Activated T-cell treated with anti-CD3 and anti-CD28 coated beads for 1 hour (primary cell): Measurements from ENCODE around the gene FXYD4.
"Not testable (repeated sequence)": the region's sequence is repeated elsewhere in the genome, so short reads cannot be mapped to it uniquely, and the experiment has no call there.

ENCODE experiments used
- DNase-seq: peaks from one replicate; pipeline ENCODE4 v3.0.0-alpha.2; 2020; ENCODE audit warnings: low read depth

Gene FXYD4

GRCh38 chr10:43376046-43376635 lies 4.7 kb downstream of the FXYD4 start:
- DNase-seq: no peak

GRCh38 chr10:43376828-43377423 lies 5.5 kb downstream of the FXYD4 start:
- no peak for DNase-seq

DNA sequence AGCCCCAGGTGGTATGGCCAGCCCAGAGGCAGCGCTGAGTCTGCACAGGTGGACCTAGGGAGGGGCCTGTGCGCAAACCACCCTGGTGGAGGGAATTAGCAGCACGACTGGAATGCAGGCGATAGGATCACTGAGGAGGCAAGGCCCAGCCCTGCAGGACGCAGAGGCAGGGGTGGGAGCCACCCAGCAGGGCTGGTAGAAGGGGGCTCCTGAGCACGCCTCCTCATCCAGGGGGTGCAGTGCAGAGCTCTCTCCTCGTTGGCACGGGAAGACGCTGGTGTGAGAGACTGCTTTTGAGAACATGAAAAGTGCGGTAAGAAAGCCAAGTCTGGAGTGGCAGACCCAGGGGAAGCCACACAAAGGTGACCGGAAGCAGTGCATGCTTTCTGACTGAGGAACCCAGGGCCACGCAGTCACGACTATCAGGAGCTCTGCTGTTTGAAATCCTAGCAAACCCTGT lies 6.0 kb downstream of the FXYD4 start:
- no peak for DNase-seq

DNA sequence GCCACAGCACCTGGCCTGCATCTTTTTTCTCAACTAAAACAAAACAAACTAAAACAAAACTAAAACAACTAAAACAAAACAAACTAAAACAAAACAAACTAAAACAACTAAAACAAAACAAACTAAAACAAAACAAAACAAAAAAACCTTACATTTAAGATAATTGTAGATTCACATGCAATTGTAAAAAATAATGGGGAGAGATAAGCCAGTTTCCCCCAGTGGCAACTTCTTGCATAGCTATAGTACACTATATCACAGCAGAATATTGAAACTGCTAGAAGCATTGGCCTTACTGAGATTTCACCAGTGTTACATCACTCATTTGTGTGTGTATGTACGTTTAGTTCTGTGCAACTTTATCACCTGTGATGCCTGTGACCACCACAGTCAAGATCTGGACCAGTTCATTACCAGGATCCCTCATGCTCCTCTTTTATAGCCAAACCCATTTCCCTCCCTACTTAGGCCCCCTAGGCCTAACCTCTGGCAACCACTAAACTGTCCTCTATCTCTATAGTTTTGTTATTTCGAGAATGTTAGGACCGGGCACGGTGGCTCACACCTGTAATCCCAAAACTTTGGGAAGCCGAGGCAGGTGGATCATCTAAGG lies 9.3 kb downstream of the FXYD4 start:
- no peak for DNase-seq

DNA sequence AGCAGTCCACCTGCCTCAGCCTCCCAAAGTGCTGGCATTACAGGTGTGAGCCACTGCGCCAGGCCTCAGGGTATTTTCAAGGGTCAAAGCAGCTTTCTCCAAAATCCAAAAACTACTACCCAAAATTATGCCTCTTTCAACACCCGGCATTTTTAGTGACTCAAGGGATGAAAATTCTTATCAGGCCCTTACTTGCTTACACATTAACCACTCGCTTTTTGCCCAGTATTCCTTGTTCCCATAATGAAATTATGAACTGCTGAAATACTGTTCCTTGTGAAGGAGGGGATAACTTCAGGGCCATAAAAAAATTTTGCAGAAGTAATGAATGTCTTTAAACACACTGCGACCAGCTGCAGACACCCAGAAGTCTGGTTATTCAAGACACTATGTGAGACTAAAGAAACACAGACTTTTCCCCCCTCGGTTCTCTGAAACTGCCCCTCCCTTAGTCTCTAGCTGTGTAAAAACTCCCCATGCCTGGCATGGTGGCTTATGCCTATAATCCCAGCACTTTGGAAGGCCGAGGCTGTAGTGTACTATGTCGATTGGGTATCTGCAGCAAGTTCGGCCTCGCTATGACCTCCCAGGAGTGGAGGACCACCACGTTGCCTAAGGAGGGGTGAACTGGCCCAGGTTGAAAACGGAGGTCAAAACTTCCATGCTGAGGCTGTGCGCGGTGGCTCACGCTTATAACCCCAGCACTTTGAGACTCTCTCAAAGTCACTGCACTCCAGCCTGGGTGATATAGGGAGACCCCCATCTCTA lies 12.0 kb downstream of the FXYD4 start:
- DNase-seq: no peak

DNA sequence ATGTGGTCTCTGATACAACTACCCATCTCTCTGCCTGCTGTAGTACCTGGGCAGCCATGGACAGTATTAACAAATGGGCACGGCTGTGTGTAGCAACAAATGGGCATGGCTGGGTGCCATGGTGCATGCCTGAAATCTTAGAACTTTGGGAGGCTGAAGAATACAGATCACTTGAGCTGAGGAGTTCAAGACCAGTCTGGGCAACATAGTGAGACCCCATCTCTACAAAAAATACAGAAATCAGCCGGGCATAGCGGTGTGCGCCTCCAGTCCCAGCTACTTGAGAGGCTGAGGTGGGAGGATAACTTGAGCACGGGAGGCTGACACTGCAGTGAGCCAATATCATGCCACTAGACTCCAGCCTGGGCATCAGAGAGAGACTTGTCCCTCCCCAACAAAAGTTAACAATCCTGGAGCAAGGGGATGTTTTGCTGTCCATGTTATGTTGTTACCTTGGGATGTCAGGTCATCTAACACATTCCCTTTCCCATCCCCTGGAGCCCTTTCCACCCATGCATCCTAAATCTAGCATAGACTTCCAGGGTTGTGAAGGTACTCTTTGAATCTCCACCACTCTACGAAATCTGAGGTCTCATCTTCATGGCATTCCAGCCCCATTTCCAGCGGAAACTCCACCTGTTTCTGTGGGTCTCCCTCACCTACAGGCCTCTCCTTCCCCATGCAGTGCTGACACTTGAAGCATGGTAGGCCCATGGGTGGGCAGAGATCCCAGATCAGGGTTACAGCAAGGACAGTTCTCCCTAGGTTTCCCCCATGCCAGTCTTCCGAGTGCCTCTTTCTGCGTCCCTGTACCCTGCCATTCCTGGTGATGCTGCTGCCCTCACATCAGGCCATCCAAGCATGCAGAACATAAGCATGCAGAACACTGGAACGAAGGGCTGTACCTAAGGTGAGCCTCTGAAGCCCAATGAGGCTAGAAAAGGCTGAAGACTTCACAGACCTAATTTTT lies 13.1 kb downstream of the FXYD4 start:
- no peak for DNase-seq

- DNase-seq: no peak
These were observed 14.1 kb downstream of the FXYD4 start for GRCh38 chr10:43385412-43386004.

DNA sequence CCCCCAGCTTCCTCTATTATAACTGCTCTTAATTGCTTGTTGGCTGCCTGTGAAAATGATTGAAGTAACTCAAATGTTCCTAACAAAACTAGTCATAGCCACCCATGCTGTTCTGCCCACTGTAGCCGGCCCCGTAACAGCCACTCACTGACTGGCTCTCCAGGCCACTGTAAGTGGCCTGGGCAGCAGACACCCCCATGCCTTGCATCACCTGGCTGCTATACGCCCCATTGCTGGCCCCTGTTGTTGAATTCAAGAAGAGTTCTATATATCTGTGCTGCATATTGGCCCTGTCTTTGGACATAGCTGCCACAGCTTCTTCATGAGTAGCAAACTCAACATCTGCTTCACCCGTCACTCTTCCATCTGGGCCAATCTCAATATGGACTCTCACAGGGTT lies 15.1 kb downstream of the FXYD4 start:
- DNase-seq: no peak

GRCh38 chr10:43386981-43387677 lies 15.7 kb downstream of the FXYD4 start:
- no peak for DNase-seq

DNA sequence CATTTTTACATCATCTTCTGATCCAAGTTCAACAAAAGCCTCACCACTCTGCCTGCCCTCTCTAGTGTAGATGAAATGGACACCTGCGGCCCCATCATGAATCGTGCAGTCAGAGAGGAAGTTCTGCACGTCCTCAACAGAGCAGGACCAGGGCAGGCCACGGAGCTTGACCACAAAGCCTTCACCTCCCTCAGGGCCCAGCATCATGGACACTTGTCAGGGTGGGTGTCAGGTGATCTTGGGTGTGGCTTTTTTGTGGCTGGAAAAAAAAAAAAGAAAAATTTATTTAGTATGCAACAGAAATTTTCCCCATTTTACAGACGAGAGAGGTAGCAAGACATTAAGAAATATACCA lies 16.2 kb downstream of the FXYD4 start:
- no peak for DNase-seq

GRCh38 chr10:43389867-43390266 lies 18.4 kb downstream of the FXYD4 start:
- no peak for DNase-seq

DNA sequence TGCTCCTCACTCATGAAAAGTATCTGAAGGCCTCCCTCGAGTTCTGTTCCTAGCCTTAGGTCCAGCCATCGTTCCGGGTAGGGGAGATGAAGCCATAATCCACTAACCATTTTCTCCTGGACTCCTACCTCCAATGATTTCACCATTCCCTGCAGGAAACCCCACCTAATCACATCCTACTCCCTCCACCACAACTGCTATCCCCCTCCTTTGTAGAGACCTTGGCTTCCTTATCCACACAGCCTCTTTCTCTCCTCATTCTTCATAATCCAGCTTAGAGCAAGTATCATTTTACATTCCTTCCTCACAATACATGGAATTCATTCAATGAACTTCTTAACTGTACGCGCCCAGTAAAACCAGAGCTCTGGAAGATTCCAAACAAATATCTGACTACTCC lies 18.9 kb downstream of the FXYD4 start:
- DNase-seq: no peak

GRCh38 chr10:43390759-43391158 lies 19.3 kb downstream of the FXYD4 start:
- DNase-seq: no peak

DNA sequence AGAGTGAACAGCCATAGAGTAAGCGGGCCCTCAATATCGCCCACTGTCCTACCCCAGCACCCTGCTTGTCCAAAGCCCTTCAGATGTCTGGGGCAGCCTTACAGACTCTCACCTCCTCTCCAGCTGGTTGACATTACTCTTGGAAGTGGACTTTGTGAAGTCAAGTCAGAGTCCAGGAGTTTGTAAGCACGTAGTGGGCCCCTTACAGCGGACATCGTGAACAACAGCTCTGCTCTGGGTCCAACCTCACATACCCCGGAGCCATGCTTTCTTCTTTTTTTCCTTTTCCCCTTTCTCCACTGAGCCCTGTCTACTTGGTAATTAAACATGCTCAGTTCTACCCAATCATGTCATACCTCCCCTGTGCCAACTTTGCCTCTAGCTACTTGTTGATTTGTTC lies 20.1 kb downstream of the FXYD4 start:
- no peak for DNase-seq

- DNase-seq: no peak
These were observed 21.3 kb downstream of the FXYD4 start for GRCh38 chr10:43392748-43393147.

DNA sequence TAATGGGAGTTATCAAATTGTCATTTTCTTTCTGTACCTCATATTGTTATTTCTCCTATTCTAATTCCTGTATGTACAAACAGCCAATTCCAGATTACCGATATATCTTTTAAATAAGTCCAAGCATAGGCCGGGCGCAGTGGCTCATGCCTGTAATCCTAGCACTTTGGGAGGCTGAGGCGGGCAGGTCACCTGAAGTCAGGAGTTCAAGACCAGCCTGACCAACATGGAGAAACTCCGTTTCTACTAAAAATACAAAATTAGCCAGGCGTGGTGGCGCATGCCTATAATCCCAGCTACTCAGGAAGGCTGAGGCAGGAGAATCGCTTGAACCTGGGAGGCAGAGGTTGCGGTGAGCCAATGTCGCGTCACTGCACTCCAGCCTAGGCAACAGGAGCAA lies 21.8 kb downstream of the FXYD4 start:
- DNase-seq: not testable (repeated sequence)

DNA sequence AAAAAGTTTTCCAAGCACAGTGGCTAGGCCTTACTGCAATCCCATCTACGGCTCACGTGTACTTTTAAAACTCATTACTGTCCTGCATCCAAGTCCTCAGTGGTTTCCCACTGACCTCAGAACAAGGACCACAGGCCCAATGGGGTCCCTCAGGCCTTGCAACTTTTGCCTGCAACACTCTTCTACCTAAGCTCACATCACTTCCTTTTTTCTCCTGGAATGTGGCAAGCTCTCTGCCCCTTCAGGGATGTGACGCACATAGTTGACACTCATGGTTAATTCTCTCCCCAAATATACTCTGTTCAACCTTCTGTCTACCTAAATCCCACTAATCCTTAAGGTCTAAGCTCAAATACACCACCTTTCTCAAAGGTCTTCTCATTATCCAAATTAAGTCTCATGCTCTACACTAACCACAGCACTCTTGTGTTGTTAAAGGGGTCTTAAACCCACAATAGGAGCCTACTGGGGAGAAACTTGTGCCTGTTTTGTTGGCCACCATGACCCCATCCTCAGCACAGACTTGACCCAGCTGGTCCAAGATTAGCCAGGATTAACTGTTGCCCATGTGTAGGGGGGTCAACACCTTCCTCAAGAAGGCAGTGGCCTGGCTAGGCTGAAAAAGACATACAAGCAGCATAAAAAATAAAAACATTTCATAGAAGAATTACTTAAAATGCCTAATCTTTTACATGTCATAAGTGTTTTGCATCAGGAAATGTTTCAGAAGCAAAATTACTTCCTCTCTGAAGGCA lies 22.3 kb downstream of the FXYD4 start:
- DNase-seq: no peak

DNA sequence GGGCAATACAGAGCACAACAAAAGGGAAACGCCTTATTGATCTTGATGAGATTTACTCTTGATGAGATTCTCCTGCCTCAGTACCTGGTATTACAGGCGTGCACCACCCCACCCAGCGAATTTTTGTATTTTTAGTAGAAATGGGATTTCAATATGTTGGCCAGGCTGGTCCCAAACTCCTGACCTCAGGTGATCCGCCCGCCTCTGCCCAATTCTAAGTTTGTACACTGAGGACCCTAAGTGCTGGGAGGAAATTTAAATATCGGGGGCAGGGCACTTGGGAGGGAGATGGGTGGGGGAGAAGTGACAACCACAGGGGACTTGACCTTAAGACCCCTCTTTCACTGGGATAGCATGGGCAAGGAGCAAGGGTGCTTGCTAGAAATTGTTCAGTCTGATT lies 23.4 kb downstream of the FXYD4 start:
- DNase-seq: no peak

DNA sequence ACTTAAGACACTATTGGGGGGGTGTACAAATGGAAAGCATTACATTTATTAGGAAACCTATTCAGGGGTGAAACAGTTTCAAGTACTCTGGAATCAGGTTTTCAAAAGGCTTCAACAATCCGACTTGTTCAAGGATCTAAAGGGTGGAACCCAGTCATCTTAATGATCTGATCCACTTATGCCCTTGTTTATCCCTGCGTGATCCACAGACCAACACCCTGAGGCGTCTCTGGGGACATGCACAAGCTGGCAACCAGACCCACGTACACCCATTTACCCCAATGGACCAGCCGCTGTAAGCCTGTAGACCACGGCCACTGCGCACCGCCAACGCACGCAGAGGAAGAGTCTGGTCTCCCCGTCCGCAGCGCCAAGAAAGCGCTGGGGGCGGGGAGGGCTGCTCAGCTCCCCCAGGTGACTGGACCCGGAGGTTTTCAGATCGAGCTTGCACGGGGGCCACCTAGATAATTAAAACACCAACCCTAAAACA lies 24.2 kb downstream of the FXYD4 start:
- DNase-seq: peak; percentile 14
